RWPE2 (cell line): ENCODE measurements around the gene RHBDF2.

ENCODE experiments used
- ATAC-seq: fragments of 200-7000 bp; cut with Tn5 transposase; 3 replicates; pipeline ENCODE4 v1.9.1; 2021; ENCODE audit warnings: low read depth
- DNase-seq: peaks from one replicate; pipeline ENCODE4 v3.0.0-alpha.2; 2020; ENCODE audit warnings: low spot score
- H3K27ac ChIP-seq: fragments of 450-650 bp; 2 replicates; pipeline ENCODE4 v1.5.1; 2017; ENCODE audit warnings: mild to moderate bottlenecking; ENCODE audit not compliant: poor library complexity, severe bottlenecking
- H3K27me3 ChIP-seq: fragments of 250-450 bp; sonication (Bioruptor Pico); 2 replicates; pipeline ENCODE4 v1.5.1; 2021; ENCODE audit warnings: mild to moderate bottlenecking, moderate library complexity; ENCODE audit not compliant: insufficient read depth, poor library complexity, severe bottlenecking
- H3K36me3 ChIP-seq: fragments of 250-450 bp; sonication (Bioruptor Pico); 2 replicates; pipeline ENCODE4 v1.5.1; 2020; ENCODE audit warnings: low read depth, mild to moderate bottlenecking, moderate library complexity
- H3K4me1 ChIP-seq: fragments of 250-450 bp; sonication (Bioruptor Pico); 2 replicates; pipeline ENCODE4 v1.5.1; 2021; ENCODE audit warnings: mild to moderate bottlenecking, moderate library complexity; ENCODE audit not compliant: insufficient read depth, poor library complexity, severe bottlenecking
- H3K4me3 ChIP-seq: fragments of 250-450 bp; sonication (Bioruptor Pico); 2 replicates; pipeline ENCODE4 v1.5.1; 2021; ENCODE audit warnings: mild to moderate bottlenecking, moderate library complexity; ENCODE audit not compliant: severe bottlenecking
- H3K9me3 ChIP-seq: fragments of 250-450 bp; sonication (Bioruptor Pico); 2 replicates; pipeline ENCODE4 v1.5.1; 2021; ENCODE audit warnings: mild to moderate bottlenecking, moderate library complexity; ENCODE audit not compliant: severe bottlenecking
- CTCF ChIP-seq: fragments of 450-650 bp; IDR thresholded peaks from one replicate; pipeline ENCODE4 v1.5.1; 2017; ENCODE audit warnings: mild to moderate bottlenecking, moderate library complexity; ENCODE audit not compliant: poor library complexity, severe bottlenecking

Gene RHBDF2

DNA sequence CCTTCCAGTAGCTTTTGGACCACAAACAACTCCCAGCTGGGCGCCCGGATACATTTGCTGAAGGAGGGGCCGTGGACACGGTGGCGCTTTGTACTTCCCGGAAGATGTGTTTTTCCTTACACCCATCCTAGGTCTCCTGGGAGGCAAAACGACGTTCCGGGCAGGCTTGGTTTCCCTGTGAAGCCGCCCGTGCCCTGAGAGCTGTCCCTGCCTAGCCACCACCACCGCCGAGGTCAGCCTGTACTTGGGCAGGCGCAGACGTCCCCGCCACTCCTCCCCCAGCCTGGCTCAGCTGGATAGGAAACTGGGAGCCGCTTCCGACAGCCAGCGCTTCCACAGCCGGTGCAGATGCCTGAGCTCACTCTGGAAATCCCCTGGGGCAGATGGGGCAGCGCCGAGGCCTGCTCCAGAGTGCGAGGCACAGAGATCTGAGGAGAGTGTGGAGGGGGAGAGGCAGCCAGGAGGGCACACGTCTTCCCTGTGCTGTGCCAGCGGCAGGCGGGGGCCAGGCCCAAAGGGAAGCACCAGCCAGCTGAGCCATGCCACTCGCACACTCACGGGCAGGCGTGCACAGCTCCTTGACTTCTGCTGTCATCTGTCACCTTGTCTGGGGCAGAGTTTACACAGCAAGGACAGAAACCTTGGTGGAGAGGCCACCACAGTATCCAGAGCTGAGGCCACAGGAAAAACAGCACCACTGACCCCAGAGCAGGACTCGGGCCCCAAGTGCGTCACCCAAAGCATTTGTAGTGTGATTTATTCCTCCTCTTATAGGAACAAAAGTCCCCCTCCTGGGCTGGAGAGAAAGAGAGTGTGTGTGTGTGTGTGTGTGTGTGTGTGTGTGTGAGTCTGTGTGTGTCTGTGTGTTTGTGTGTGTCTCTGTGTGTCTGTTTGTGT is 3.0 kb downstream of the RHBDF2 start:
- Histone ChIP-seq H3K4me1 (peaks cover 39% of the 10 kb centered on the region), H3K27ac (peak overlapping the region; percentile 66), H3K36me3 (no peaks in the 10 kb centered on the region), H3K9me3 (no peaks in the 10 kb centered on the region), H3K27me3 (no peaks in the 10 kb centered on the region), H3K4me3 (no peak overlapping the region)
- TF ChIP-seq CTCF = no peak
- peak; percentile 90 for DNase-seq
- ATAC-seq = peak; percentile 64

DNA sequence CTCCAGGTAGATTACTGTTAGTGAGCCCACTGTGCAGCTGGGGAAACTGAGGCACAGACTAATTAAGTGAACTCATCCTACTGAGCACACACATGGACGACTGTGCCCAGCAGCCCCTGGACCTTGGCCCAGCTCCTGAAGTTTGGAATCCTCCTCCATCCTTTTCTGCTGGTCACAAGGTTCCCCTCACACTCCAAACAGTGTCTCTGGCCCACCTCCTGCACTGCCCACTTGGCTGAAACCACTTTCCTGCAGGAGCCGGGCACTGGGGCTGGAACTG is 3.6 kb downstream of the RHBDF2 start:
- Histone ChIP-seq H3K27me3 (no peaks in the 10 kb centered on the region), H3K4me3 (no peak overlapping the region), H3K27ac (peak overlapping the region; percentile 66), H3K4me1 (peaks cover 45% of the 10 kb centered on the region), H3K9me3 (no peaks in the 10 kb centered on the region), H3K36me3 (no peaks in the 10 kb centered on the region)
- no peak for TF ChIP-seq CTCF
- DNase-seq (no peak), ATAC-seq (no peak)

DNA sequence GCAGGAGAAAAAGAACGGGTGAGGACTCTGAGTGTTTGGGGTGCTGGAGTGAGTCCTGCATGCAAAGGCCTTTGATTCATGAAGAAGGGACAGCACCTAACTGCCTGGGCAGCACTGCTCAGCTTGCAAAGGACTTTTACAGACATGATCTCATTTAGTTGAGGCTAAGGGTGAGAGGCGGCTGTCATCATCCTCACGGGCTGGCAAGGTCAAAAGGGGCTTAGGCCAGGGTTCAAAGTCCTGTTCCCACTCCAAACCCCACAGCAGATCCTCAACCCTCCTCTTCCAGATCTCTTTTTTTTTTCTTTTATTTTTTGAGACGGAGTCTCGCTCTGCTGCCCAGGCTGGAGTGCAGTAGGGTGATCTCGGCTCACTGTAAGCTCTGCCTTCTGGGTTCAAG is 4.8 kb downstream of the RHBDF2 start:
- Histone ChIP-seq H3K36me3 (no peaks in the 10 kb centered on the region), H3K27me3 (no peaks in the 10 kb centered on the region), H3K9me3 (no peaks in the 10 kb centered on the region), H3K27ac (no peak overlapping the region), H3K4me3 (no peak overlapping the region), H3K4me1 (peaks cover 43% of the 10 kb centered on the region)
- DNase-seq = no peak
- no peak for TF ChIP-seq CTCF
- ATAC-seq = no peak

DNA sequence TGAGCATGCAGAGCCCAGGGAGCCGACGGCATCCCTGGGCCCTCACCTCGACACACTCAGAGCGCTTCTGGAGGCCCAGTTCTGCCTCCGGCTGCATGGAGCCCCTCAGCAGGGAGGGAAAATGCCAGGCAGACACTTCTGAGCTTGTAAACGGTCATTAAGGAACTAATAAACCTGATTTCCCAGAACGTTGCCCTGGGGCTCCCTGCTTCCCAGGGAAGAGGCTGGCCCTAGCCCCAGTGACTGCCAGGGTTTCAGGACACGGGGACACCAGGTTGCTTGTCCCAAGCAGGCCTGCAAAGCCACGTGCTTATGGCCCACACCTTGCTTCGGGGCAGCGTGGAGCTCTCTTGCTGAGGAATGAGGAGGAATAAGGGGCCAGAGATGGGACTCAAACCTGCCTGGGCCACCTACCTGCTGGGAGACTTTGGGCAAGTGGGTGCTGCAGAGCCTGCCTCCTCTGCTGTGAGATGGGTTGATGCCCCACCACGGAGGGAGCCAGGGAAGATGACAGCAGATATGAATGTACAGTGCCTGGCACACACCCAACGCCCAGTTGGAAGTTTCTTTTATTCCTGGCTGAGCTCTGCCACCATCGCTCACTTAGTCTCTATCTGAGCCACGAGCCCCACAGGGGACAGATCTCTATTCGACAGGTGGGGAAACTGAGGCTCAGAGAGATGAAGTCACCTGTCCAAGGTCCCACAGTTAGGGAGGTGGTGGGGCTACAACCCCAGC is 5.4 kb downstream of the RHBDF2 start:
- ATAC-seq (no peak), DNase-seq (no peak)
- Histone ChIP-seq H3K36me3 (no peaks in the 10 kb centered on the region), H3K9me3 (no peaks in the 10 kb centered on the region), H3K4me1 (peaks cover 42% of the 10 kb centered on the region), H3K4me3 (no peak overlapping the region), H3K27me3 (no peaks in the 10 kb centered on the region), H3K27ac (no peak overlapping the region)
- TF ChIP-seq CTCF = no peak
